WTC11 (cell line): ENCODE measurements around the gene CD2AP. TPM values are rescaled to one million over a fixed set of nuclear protein-coding genes. Genes with fewer than 3 reads are reported as not detected.

Experiments
- ATAC-seq: fragments of 200-7000 bp; cut with Tn5 transposase; 2 replicates; pipeline ENCODE4 v1.10.0; 2021; ENCODE audit warnings: mild to moderate bottlenecking, moderate library complexity
- CTCF ChIA-PET: fragments of 300-600 bp; sonication (Branson Sonifier 250); formaldehyde crosslinking; loops from one replicate; lab custom pipeline; 2021; ENCODE audit warnings: antibody characterized with exemption; lab: Charles Lee
- POLR2A ChIA-PET: fragments of 350-600 bp; sonication (Branson Sonifier 250); formaldehyde crosslinking; loops from one replicate; lab custom pipeline; 2021; ENCODE audit warnings: antibody characterized with exemption; lab: Charles Lee
- DNase-seq: peaks from one replicate; pipeline ENCODE4 v3.0.0; 2021; ENCODE audit warnings: low spot score
- H3K27ac Mint-ChIP-seq: 2 replicates; pipeline ENCODE4 v1.8.0; 2021; ENCODE audit warnings: mixed read lengths
- H3K27me3 Mint-ChIP-seq: 2 replicates; pipeline ENCODE4 v1.8.0; 2021; ENCODE audit warnings: low read depth, mild to moderate bottlenecking, moderate library complexity, mixed read lengths
- H3K36me3 Mint-ChIP-seq: 2 replicates; pipeline ENCODE4 v1.8.0; 2021; ENCODE audit warnings: mixed read lengths
- H3K4me1 Mint-ChIP-seq: 2 replicates; pipeline ENCODE4 v1.8.0; 2022; ENCODE audit warnings: mixed read lengths
- H3K4me3 Mint-ChIP-seq: 2 replicates; pipeline ENCODE4 v1.8.0; 2021; ENCODE audit warnings: mild to moderate bottlenecking, moderate library complexity, mixed read lengths
- H3K9me3 Mint-ChIP-seq: 2 replicates; pipeline ENCODE4 v1.8.0; 2021; ENCODE audit warnings: mixed read lengths
- ARID4B ChIP-seq: sonication (generic); formaldehyde crosslinking; IDR thresholded peaks from 2 replicates; pipeline ENCODE4 v1.8.0; 2023; ENCODE audit warnings: missing genetic modification reagents, mild to moderate bottlenecking, borderline replicate concordance
- CBFB ChIP-seq: sonication (generic); formaldehyde crosslinking; IDR thresholded peaks from 2 replicates; pipeline ENCODE4 v1.8.1; 2022; ENCODE audit warnings: mild to moderate bottlenecking, low read depth, missing genetic modification reagents
- ERG ChIP-seq: fragments of 250-450 bp; sonication (Bioruptor Pico); IDR thresholded peaks from 2 replicates; pipeline ENCODE4 v1.8.0; 2021; ENCODE audit warnings: mild to moderate bottlenecking
- MYBL2 ChIP-seq: sonication (generic); formaldehyde crosslinking; IDR thresholded peaks from 2 replicates; pipeline ENCODE4 v1.8.1; 2023; ENCODE audit warnings: mild to moderate bottlenecking, moderate library complexity, missing genetic modification reagents
- PRDM15 ChIP-seq: sonication (generic); formaldehyde crosslinking; IDR thresholded peaks from 2 replicates; pipeline ENCODE4 v1.8.0; 2022; ENCODE audit warnings: missing genetic modification reagents
- RELA ChIP-seq: sonication (generic); formaldehyde crosslinking; IDR thresholded peaks from 2 replicates; pipeline ENCODE4 v1.8.1; 2022; ENCODE audit warnings: missing genetic modification reagents, mild to moderate bottlenecking, borderline replicate concordance
- SMAD4 ChIP-seq: sonication (generic); formaldehyde crosslinking; IDR thresholded peaks from 2 replicates; pipeline ENCODE4 v1.8.0; 2022; ENCODE audit warnings: mild to moderate bottlenecking, missing genetic modification reagents
- TEAD4 ChIP-seq: sonication (generic); formaldehyde crosslinking; IDR thresholded peaks from 2 replicates; pipeline ENCODE4 v1.8.0; 2022; ENCODE audit warnings: mild to moderate bottlenecking, missing genetic modification reagents
- ZNF121 ChIP-seq: sonication (generic); formaldehyde crosslinking; IDR thresholded peaks from 2 replicates; pipeline ENCODE4 v1.8.0; 2023; ENCODE audit warnings: missing genetic modification reagents
- ZNF512 ChIP-seq: sonication (generic); formaldehyde crosslinking; IDR thresholded peaks from 2 replicates; pipeline ENCODE4 v1.8.1; 2022; ENCODE audit warnings: missing genetic modification reagents, borderline replicate concordance
- ZNF671 ChIP-seq: fragments of 250-450 bp; sonication (Bioruptor Pico); IDR thresholded peaks from 2 replicates; pipeline ENCODE4 v1.8.0; 2021; ENCODE audit warnings: mild to moderate bottlenecking
- total RNA-seq: library from RNA; stranded (reverse); gene quantifications from 3 replicates; pipeline ENCODE4 v1.2.3, GENCODE V29; 2021
- TF ChIP-seq, protein P1 (sequence below): sonication (generic); formaldehyde crosslinking; conservative IDR thresholded peaks from 2 replicates; pipeline ENCODE4 v1.8.1; 2023; ENCODE audit warnings: mild to moderate bottlenecking, low read depth, missing genetic modification reagents, moderate library complexity

The CD2AP gene
- total RNA-seq, 1 experiment from 2014 or later = 77.0 TPM

DNA sequence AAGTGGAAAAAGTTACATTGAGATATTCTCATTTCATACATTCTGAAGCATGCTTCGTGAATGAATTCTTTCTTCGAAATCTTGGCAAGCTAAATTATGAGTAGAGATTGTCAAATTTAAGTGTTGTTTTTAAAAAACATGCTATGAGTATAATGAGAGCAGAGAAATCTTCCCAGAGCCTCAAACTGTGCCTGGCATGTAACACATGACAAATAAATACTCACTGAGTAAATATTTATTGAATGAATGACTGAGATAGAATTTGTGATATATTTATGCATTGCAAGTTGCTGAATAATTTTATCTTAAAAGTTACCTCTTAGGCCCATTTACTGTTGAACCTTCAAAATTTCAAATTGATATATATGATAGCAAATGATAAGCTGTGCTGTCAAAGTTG is 24.7 kb upstream of the CD2AP start:
- H3K36me3 Mint-ChIP-seq = no peaks in the 10 kb centered on the region
- TF ChIP-seq MYBL2 (no peak), SMAD4 (CRISPR knock-in tag) (no peak), ZNF512 (no peak), PRDM15 (CRISPR knock-in tag) (no peak), RELA (CRISPR knock-in tag) (no peak), ZNF671 (CRISPR knock-in tag) (no peak)
- no peak overlapping the region for H3K4me3 Mint-ChIP-seq
- DNase-seq (no peak), ATAC-seq (no peak)
- H3K27ac Mint-ChIP-seq = no peak overlapping the region
- ChIA-PET CTCF (no interaction called here), POLR2A (no interaction called here)
- H3K4me1 Mint-ChIP-seq = peaks cover 8% of the 10 kb centered on the region
- no peaks in the 10 kb centered on the region for H3K27me3 Mint-ChIP-seq
- no peaks in the 10 kb centered on the region for H3K9me3 Mint-ChIP-seq

DNA sequence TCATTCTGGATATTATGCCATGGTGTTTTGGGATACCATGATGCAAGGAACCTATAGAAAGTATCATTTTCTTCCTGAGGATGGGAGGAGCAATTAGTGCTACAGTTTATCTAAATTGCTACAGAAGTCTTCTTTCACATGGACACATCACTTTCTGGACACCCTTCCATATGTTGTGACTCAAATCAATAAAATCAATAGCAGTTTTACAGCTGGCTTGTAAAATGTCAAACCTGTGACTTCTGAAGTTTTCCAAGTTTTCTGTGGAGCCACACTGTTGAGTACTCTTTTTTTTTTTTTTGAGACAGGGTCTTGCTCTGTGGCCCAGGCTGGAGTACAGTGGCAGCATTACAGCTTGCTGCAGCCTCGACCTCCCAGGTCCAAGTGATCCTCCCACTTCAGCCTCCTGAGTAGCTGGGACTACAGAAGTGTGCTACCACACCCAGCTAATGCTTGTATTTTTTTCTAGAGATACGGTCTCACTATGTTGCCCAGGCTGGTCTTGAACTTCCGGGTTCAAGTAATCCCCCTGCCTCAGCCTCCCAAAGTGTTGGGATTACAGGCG is 24.1 kb upstream of the CD2AP start:
- no peak for ATAC-seq
- Mint-ChIP-seq H3K4me3 (no peak overlapping the region), H3K9me3 (no peaks in the 10 kb centered on the region), H3K4me1 (peaks cover 8% of the 10 kb centered on the region), H3K27ac (no peak overlapping the region), H3K36me3 (no peaks in the 10 kb centered on the region)
- POLR2A ChIA-PET = no interaction called here
- no peak for DNase-seq
- CTCF ChIA-PET = no interaction called here
- no peak for TF ChIP-seq ARID4B (CRISPR knock-in tag)
- peak; percentile 40; the same call in 1 of the 2 replicates for TF ChIP-seq ZNF121 (CRISPR knock-in tag)
- TF ChIP-seq, all 79 proteins: peak for 1
- H3K27me3 Mint-ChIP-seq = no peaks in the 10 kb centered on the region

GRCh38 chr6:47454713-47455396 is 22.7 kb upstream of the CD2AP start:
- no peak for DNase-seq
- Mint-ChIP-seq H3K9me3 (no peaks in the 10 kb centered on the region), H3K27me3 (no peaks in the 10 kb centered on the region), H3K4me3 (no peak overlapping the region), H3K27ac (no peak overlapping the region), H3K36me3 (no peaks in the 10 kb centered on the region), H3K4me1 (peaks cover 10% of the 10 kb centered on the region)
- no peak for ATAC-seq
- POLR2A ChIA-PET = no interaction called here
- CTCF ChIA-PET = no interaction called here
- no peak for TF ChIP-seq TEAD4 (CRISPR knock-in tag)
- no peak for TF ChIP-seq RELA (CRISPR knock-in tag)
- TF ChIP-seq, protein P1, sequence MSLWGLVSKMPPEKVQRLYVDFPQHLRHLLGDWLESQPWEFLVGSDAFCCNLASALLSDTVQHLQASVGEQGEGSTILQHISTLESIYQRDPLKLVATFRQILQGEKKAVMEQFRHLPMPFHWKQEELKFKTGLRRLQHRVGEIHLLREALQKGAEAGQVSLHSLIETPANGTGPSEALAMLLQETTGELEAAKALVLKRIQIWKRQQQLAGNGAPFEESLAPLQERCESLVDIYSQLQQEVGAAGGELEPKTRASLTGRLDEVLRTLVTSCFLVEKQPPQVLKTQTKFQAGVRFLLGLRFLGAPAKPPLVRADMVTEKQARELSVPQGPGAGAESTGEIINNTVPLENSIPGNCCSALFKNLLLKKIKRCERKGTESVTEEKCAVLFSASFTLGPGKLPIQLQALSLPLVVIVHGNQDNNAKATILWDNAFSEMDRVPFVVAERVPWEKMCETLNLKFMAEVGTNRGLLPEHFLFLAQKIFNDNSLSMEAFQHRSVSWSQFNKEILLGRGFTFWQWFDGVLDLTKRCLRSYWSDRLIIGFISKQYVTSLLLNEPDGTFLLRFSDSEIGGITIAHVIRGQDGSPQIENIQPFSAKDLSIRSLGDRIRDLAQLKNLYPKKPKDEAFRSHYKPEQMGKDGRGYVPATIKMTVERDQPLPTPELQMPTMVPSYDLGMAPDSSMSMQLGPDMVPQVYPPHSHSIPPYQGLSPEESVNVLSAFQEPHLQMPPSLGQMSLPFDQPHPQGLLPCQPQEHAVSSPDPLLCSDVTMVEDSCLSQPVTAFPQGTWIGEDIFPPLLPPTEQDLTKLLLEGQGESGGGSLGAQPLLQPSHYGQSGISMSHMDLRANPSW (CRISPR knock-in tag) = no peak
- TF ChIP-seq CBFB (CRISPR knock-in tag) = no peak
- TF ChIP-seq SMAD4 (CRISPR knock-in tag) = no peak
- TF ChIP-seq ERG (CRISPR knock-in tag) = no peak
- TF ChIP-seq PRDM15 (CRISPR knock-in tag) = no peak
